NCI-H146 (cell line): ENCODE data around the gene HES4.
A peak's percentile ranks its signal among the peaks of the same experiment; 100 is the strongest.
"Not testable (repeated sequence)": the region's sequence is repeated elsewhere in the genome, so short reads cannot be mapped to it uniquely, and the experiment has no call there.

Source experiments
- DNase-seq: peaks from one replicate; lab custom pipeline; 2025; lab: John Stamatoyannopoulos, UW

The HES4 gene

GRCh38 chr1:998745-998994 lies 1.2 kb downstream of the HES4 start:
- DNase-seq: no peak

- DNase-seq: no peak
Observed at GRCh38 chr1:997993-998744, 1.7 kb downstream of the HES4 start.

- DNase-seq: no peak
Observed at GRCh38 chr1:997713-997992, 2.2 kb downstream of the HES4 start.

GRCh38 chr1:996851-997712 lies 2.8 kb downstream of the HES4 start:
- DNase-seq: no peak

- DNase-seq: no peak
Observed at GRCh38 chr1:995665-996633, 3.9 kb downstream of the HES4 start.

GRCh38 chr1:994546-994945 lies 5.4 kb downstream of the HES4 start:
- DNase-seq: not testable (repeated sequence)

- DNase-seq: no peak
Observed at GRCh38 chr1:993379-993995, 6.4 kb downstream of the HES4 start.

GRCh38 chr1:992362-992761 lies 7.5 kb downstream of the HES4 start:
- DNase-seq: no peak

- DNase-seq: no peak
Observed at GRCh38 chr1:991895-992294, 8.0 kb downstream of the HES4 start.

GRCh38 chr1:991275-991674 lies 8.6 kb downstream of the HES4 start:
- DNase-seq: not testable (repeated sequence)

- not testable (repeated sequence) for DNase-seq
Observed at GRCh38 chr1:988061-988460, 11.8 kb downstream of the HES4 start.

GRCh38 chr1:985126-985525 lies 14.8 kb downstream of the HES4 start:
- DNase-seq: no peak

GRCh38 chr1:984476-984814 lies 15.5 kb downstream of the HES4 start:
- no peak for DNase-seq

GRCh38 chr1:983798-984475 lies 16.0 kb downstream of the HES4 start:
- DNase-seq: no peak

GRCh38 chr1:982765-983436 lies 17.0 kb downstream of the HES4 start:
- DNase-seq: no peak

- no peak for DNase-seq
Observed at GRCh38 chr1:981955-982558, 17.8 kb downstream of the HES4 start, which contains the start of gene PERM1. PERM1 (minus strand) TSS chr1:982093; CDS start chr1:981029, 1,064 bp downstream.

GRCh38 chr1:981491-981954 lies 18.4 kb downstream of the HES4 start:
- DNase-seq: peak; percentile 27

GRCh38 chr1:980602-981395 lies 19.1 kb downstream of the HES4 start:
- no peak for DNase-seq

- DNase-seq: no peak
Observed at GRCh38 chr1:980137-980571, 19.7 kb downstream of the HES4 start.

- DNase-seq: no peak
Observed at GRCh38 chr1:979744-980072, 20.2 kb downstream of the HES4 start.
